Measurements from ENCODE around the gene AKR1A1. TPM values are rescaled to one million over a fixed set of nuclear protein-coding genes. Genes with fewer than 3 reads are reported as not detected.
A peak's percentile ranks its signal among the peaks of the same experiment; 100 is the strongest.

The AKR1A1 gene
- polyA plus RNA-seq, 3 donors, result 219 to 245 (median 219) TPM

GRCh38 chr1:45554198-45554597, 3.6 kb downstream of the AKR1A1 start:
- Histone ChIP-seq H3K4me1 (ENCODE audit: control insufficient read depth in 1 of 2, insufficient read depth in 2 of 2, low read length in 2 of 2) (peaks cover 18 to 29% of the 10 kb centered on the region in 2 donors), H3K27me3 (ENCODE audit: control insufficient read depth in 2 of 2, insufficient read depth in 2 of 2, low read length in 2 of 2) (no peaks in the 10 kb centered on the region), H3K4me3 (replicated peaks in 1 of 3; ENCODE audit: low read depth in 2 of 3, low read length in 3 of 3) (no peak overlapping the region), H4K20me1 (ENCODE audit: insufficient read depth, low read length) (peaks cover 59% of the 10 kb centered on the region), H3K4me2 (replicated peaks; ENCODE audit: extremely low read depth, low read length, poor library complexity, severe bottlenecking) (no peak overlapping the region), H2AFZ (ENCODE audit: insufficient read depth, low read depth, low read length, poor library complexity, severe bottlenecking) (no peak overlapping the region), H3K27ac (ENCODE audit: low read depth in 1 of 2, low read length in 2 of 2) (peak overlapping the region in 1 of 2 donors; percentile 20), H3K9ac (ENCODE audit: insufficient read depth, low read length, poor library complexity, severe bottlenecking) (no peak overlapping the region), H3K36me3 (replicated peaks in 1 of 2; ENCODE audit: control insufficient read depth in 1 of 2, insufficient read depth in 2 of 2, low read length in 2 of 2) (peaks cover 22 to 42% of the 10 kb centered on the region in 2 donors), H3K79me2 (ENCODE audit: insufficient read depth, low read length) (peaks cover 72% of the 10 kb centered on the region), H3K9me3 (replicated peaks in 1 of 2; ENCODE audit: control insufficient read depth in 1 of 2, insufficient read depth in 1 of 2, low read length in 2 of 2) (no peaks in the 10 kb centered on the region)
- peaks cover 26% of the 10 kb centered on the region for H3K4me1 Mint-ChIP-seq
- no peaks in the 10 kb centered on the region for H3K27me3 Mint-ChIP-seq (ENCODE audit: low read depth in 3 of 3)
- H3K27ac Mint-ChIP-seq, result no peak overlapping the region
- no peak overlapping the region for H3K4me3 Mint-ChIP-seq
- intact Hi-C loops (cut with micrococcal nuclease), result no loop called here
- no peaks in the 10 kb centered on the region for H3K9me3 Mint-ChIP-seq
- TF ChIP-seq CTCF (IDR thresholded peaks at IDR 0.05), result no peak
- no peak for DNase-seq
- H3K36me3 Mint-ChIP-seq, result peaks cover 19 to 52% of the 10 kb centered on the region in 2 donors
- WGBS (ENCODE audit: insufficient coverage), result no CpG with 5 or more reads among the region's 6 CpGs

- H3K4me3 Mint-ChIP-seq, result no peak overlapping the region
- Histone ChIP-seq H3K79me2 (ENCODE audit: insufficient read depth, low read length) (peaks cover 73% of the 10 kb centered on the region), H2AFZ (ENCODE audit: insufficient read depth, low read depth, low read length, poor library complexity, severe bottlenecking) (no peak overlapping the region), H3K4me2 (replicated peaks; ENCODE audit: extremely low read depth, low read length, poor library complexity, severe bottlenecking) (no peak overlapping the region), H3K9me3 (replicated peaks in 1 of 2; ENCODE audit: control insufficient read depth in 1 of 2, insufficient read depth in 1 of 2, low read length in 2 of 2) (no peaks in the 10 kb centered on the region), H3K27me3 (ENCODE audit: control insufficient read depth in 2 of 2, insufficient read depth in 2 of 2, low read length in 2 of 2) (no peaks in the 10 kb centered on the region), H3K27ac (ENCODE audit: low read depth in 1 of 2, low read length in 2 of 2) (peak overlapping the region in 1 of 2 donors; percentile 46), H3K36me3 (replicated peaks in 1 of 2; ENCODE audit: control insufficient read depth in 1 of 2, insufficient read depth in 2 of 2, low read length in 2 of 2) (peaks cover 45 to 70% of the 10 kb centered on the region in 2 donors), H3K4me3 (replicated peaks in 1 of 3; ENCODE audit: low read depth in 2 of 3, low read length in 3 of 3) (no peak overlapping the region), H4K20me1 (ENCODE audit: insufficient read depth, low read length) (peaks cover 75% of the 10 kb centered on the region), H3K9ac (ENCODE audit: insufficient read depth, low read length, poor library complexity, severe bottlenecking) (no peak overlapping the region), H3K4me1 (ENCODE audit: control insufficient read depth in 1 of 2, insufficient read depth in 2 of 2, low read length in 2 of 2) (peaks cover under 1 to 3% of the 10 kb centered on the region in 2 donors)
- no peak for TF ChIP-seq CTCF (IDR thresholded peaks at IDR 0.05)
- 83% methylated on average over 3 of the region's 3 CpGs for whole genome bisulfite sequencing (ENCODE audit: insufficient coverage)
- no peaks in the 10 kb centered on the region for H3K9me3 Mint-ChIP-seq
- DNase-seq, result no peak
- H3K36me3 Mint-ChIP-seq, result peaks cover 32 to 82% of the 10 kb centered on the region in 2 donors
- intact Hi-C loops (cut with micrococcal nuclease), result no loop called here
- peaks cover 15% of the 10 kb centered on the region for H3K4me1 Mint-ChIP-seq
- H3K27me3 Mint-ChIP-seq (ENCODE audit: low read depth in 3 of 3), result no peaks in the 10 kb centered on the region
- H3K27ac Mint-ChIP-seq, result peak overlapping the region in 6 of 7 donors; percentile 13 to 76 (median 73)
Observed at GRCh38 chr1:45557422-45557944, 6.9 kb downstream of the AKR1A1 start.
